EH (cell line): ENCODE measurements around the gene ARPP21.

ENCODE experiments used
- DNase-seq: peaks from one replicate; pipeline ENCODE4 v3.0.0-alpha.2; 2015; ENCODE audit warnings: low read depth

ARPP21 gene

GRCh38 chr3:35737527-35737926 lies 98.2 kb downstream of the ARPP21 start:
- DNase-seq: no peak

GRCh38 chr3:35737934-35738706 lies 98.8 kb downstream of the ARPP21 start:
- no peak for DNase-seq

GRCh38 chr3:35739181-35739809 lies 100.0 kb downstream of the ARPP21 start:
- no peak for DNase-seq

GRCh38 chr3:35739964-35740527 lies 100.7 kb downstream of the ARPP21 start:
- DNase-seq: no peak

- no peak for DNase-seq
These were observed 103.9 kb downstream of the ARPP21 start for GRCh38 chr3:35743218-35743617.

GRCh38 chr3:35744419-35744818 lies 105.1 kb downstream of the ARPP21 start:
- DNase-seq: no peak

GRCh38 chr3:35745351-35745750 lies 106.0 kb downstream of the ARPP21 start:
- DNase-seq: no peak

GRCh38 chr3:35745802-35746484 lies 106.6 kb downstream of the ARPP21 start:
- no peak for DNase-seq

- no peak for DNase-seq
These were observed 107.2 kb downstream of the ARPP21 start for GRCh38 chr3:35746492-35746891.

- DNase-seq: no peak
These were observed 108.8 kb downstream of the ARPP21 start for GRCh38 chr3:35748144-35748543.

GRCh38 chr3:35751207-35751606 lies 111.9 kb downstream of the ARPP21 start:
- no peak for DNase-seq

GRCh38 chr3:35757991-35758757 lies 118.8 kb downstream of the ARPP21 start:
- no peak for DNase-seq

GRCh38 chr3:35760146-35760545 lies 120.8 kb downstream of the ARPP21 start:
- DNase-seq: no peak

GRCh38 chr3:35761311-35761710 lies 122.0 kb downstream of the ARPP21 start:
- no peak for DNase-seq

GRCh38 chr3:35772381-35773015 lies 133.2 kb downstream of the ARPP21 start:
- DNase-seq: no peak

GRCh38 chr3:35773417-35773816 lies 134.1 kb downstream of the ARPP21 start:
- no peak for DNase-seq

- DNase-seq: no peak
These were observed 137.0 kb downstream of the ARPP21 start for GRCh38 chr3:35776346-35776745.

- DNase-seq: no peak
These were observed 137.7 kb downstream of the ARPP21 start for GRCh38 chr3:35777065-35777464.

- no peak for DNase-seq
These were observed 138.5 kb downstream of the ARPP21 start for GRCh38 chr3:35777563-35778554.

GRCh38 chr3:35779611-35780010 lies 140.3 kb downstream of the ARPP21 start:
- no peak for DNase-seq
